HCT116 (cell line): Measurements from ENCODE around the gene GALNT2. TPM values are rescaled to one million over a fixed set of nuclear protein-coding genes. Genes with fewer than 3 reads are reported as not detected.
A peak's percentile ranks its signal among the peaks of the same experiment; 100 is the strongest.

Experiments used
- ATAC-seq: fragments of 200-7000 bp; cut with Tn5 transposase; 2 replicates; pipeline ENCODE4 v1.9.1; 2020; ENCODE audit warnings: mild to moderate bottlenecking, moderate library complexity
- BruUV-seq: library from RNA; stranded (reverse); fragments of 400-500 nt; replicated peaks from 2 replicates; lab custom pipeline; 2021; lab: Mats Ljungman, UMichigan
- CTCF ChIA-PET: fragments of 300-600 bp; sonication (Branson Sonifier 250); formaldehyde crosslinking; loops from one replicate; lab custom pipeline; 2021; ENCODE audit warnings: antibody characterized with exemption; lab: Charles Lee
- POLR2A ChIA-PET: fragments of 300-600, 350-600 bp; sonication (Branson Sonifier 250); formaldehyde crosslinking; loops from one replicate; lab custom pipeline; 2021; ENCODE audit warnings: antibody characterized with exemption; lab: Charles Lee
- RAD21 ChIA-PET, 2 experiments: fragments of 300-600 bp; sonication (Branson Sonifier 250); formaldehyde crosslinking; loops; one replicate each; lab custom pipeline; 2023; ENCODE audit warnings: low total read pairs in 2 of 2; ENCODE audit not compliant: uncharacterized antibody in 2 of 2, unreplicated experiment in 2 of 2, low non-redundant PET in 1 of 2; lab: Charles Lee
- DNase-seq: peaks from one replicate; pipeline ENCODE4 v3.0.0-alpha.2; 2010; ENCODE audit warnings: low read depth, low spot score
- H2AFZ ChIP-seq: fragments of 200-600 bp; shearing (Covaris generic), sonication (generic); 2 replicates; pipeline ENCODE4 v1.6.1; 2017; ENCODE audit warnings: low read depth, mixed run types, mixed read lengths, antibody characterized with exemption, low read length; ENCODE audit not compliant: poor library complexity, severe bottlenecking
- H3K27ac ChIP-seq: 2 replicates; pipeline ENCODE4 v1.5.1; 2012; ENCODE audit warnings: low read depth, low read length
- H3K27me3 ChIP-seq: fragments of 200-600 bp; sonication (generic); 2 replicates; pipeline ENCODE4 v1.6.1; 2016; ENCODE audit warnings: mixed run types, low read length, mixed read lengths; ENCODE audit not compliant: insufficient read depth
- H3K36me3 ChIP-seq, 2 experiments: fragments of 200-500 bp in 1 of 2; fragments of 200-600 bp in 1 of 2; sonication (Bioruptor generic) in 1 of 2; sonication (generic) in 1 of 2; 2 replicates each; pipeline versions ENCODE4 v1.5.1 to v1.6.1; 2014 to 2016; ENCODE audit warnings: low read length in 2 of 2, inconsistent platforms in 1 of 2, mixed read lengths in 1 of 2, mixed run types in 1 of 2; ENCODE audit not compliant: insufficient read depth in 2 of 2, control insufficient read depth in 1 of 2
- H3K4me1 ChIP-seq, 2 experiments: fragments of 200-600 bp in 1 of 2; sonication (generic) in 1 of 2; 2 replicates each; pipeline versions ENCODE4 v1.5.1 to v1.6.1; 2012 to 2017; ENCODE audit warnings: low read length in 2 of 2, inconsistent platforms in 1 of 2, mild to moderate bottlenecking in 1 of 2, mixed read lengths in 1 of 2, mixed run types in 1 of 2, moderate library complexity in 1 of 2; ENCODE audit not compliant: insufficient read depth in 2 of 2, control insufficient read depth in 1 of 2
- H3K4me2 ChIP-seq: fragments of 200-600 bp; sonication (generic); 2 replicates; pipeline ENCODE4 v1.6.1; 2017; ENCODE audit warnings: mixed run types, low read length, mixed read lengths
- H3K4me3 ChIP-seq, 2 experiments: fragments of 200-600 bp in 1 of 2; sonication (generic) in 1 of 2; replicated peaks in 1 of 2; 2 replicates each; pipeline ENCODE4 v1.5.1; 2011 to 2016; ENCODE audit warnings: low read length in 2 of 2, control low read depth in 1 of 2, low read depth in 1 of 2, mild to moderate bottlenecking in 1 of 2, mixed read lengths in 1 of 2, mixed run types in 1 of 2
- H3K79me2 ChIP-seq: fragments of 200-600 bp; sonication (generic); 2 replicates; pipeline ENCODE4 v1.6.1; 2017; ENCODE audit warnings: mild to moderate bottlenecking, mixed run types, low read length, moderate library complexity, mixed read lengths; ENCODE audit not compliant: insufficient read depth
- H3K9ac ChIP-seq: fragments of 200-600 bp; sonication (generic); 2 replicates; pipeline ENCODE4 v1.6.1; 2016; ENCODE audit warnings: low read length, mixed read lengths
- H3K9me2 ChIP-seq: fragments of 200-600 bp; sonication (generic), shearing (Covaris generic); 2 replicates; pipeline ENCODE4 v1.6.1; 2017; ENCODE audit warnings: mixed run types, mild to moderate bottlenecking, moderate library complexity; ENCODE audit not compliant: insufficient read depth
- H3K9me3 ChIP-seq, 2 experiments: fragments of 200-500 bp in 1 of 2; fragments of 200-600 bp in 1 of 2; sonication (Bioruptor generic) in 1 of 2; sonication (generic) in 1 of 2; 2 replicates each; pipeline ENCODE4 v1.6.1; 2014 to 2017; ENCODE audit warnings: low read length in 2 of 2, mixed read lengths in 2 of 2, inconsistent platforms in 1 of 2, low read depth in 1 of 2, mild to moderate bottlenecking in 1 of 2, mixed run types in 1 of 2, moderate library complexity in 1 of 2; ENCODE audit not compliant: control insufficient read depth in 1 of 2, insufficient read depth in 1 of 2
- H4K20me1 ChIP-seq: fragments of 200-600 bp; sonication (generic), shearing (Covaris generic); 2 replicates; pipeline ENCODE4 v1.6.1; 2017; ENCODE audit warnings: mixed run types, mild to moderate bottlenecking, moderate library complexity; ENCODE audit not compliant: insufficient read depth
- ATF3 ChIP-seq: IDR thresholded peaks from 2 replicates; pipeline ENCODE4 v1.6.1; 2012
- CBX3 ChIP-seq: IDR thresholded peaks from 2 replicates; pipeline ENCODE4 v1.6.1; 2012; ENCODE audit warnings: low read depth
- CEBPB ChIP-seq: IDR thresholded peaks from 2 replicates; pipeline ENCODE4 v1.6.1; 2012; ENCODE audit warnings: low read depth
- CTCF ChIP-seq, 3 experiments: fragments of 200-600 bp in 1 of 3; sonication (generic) in 1 of 3; IDR thresholded peaks in 2 of 3; conservative IDR thresholded peaks in 1 of 3; 2 replicates each; pipeline ENCODE4 v1.5.1; 2012 to 2017; ENCODE audit warnings: low read depth in 2 of 3, low read length in 2 of 3, antibody characterized with exemption in 1 of 3, borderline replicate concordance in 1 of 3, control low read depth in 1 of 3, mild to moderate bottlenecking in 1 of 3, mixed read lengths in 1 of 3, mixed run types in 1 of 3, moderate library complexity in 1 of 3; ENCODE audit not compliant: insufficient read depth in 1 of 3
- EGR1 ChIP-seq: IDR thresholded peaks from 2 replicates; pipeline ENCODE4 v1.6.1; 2012; ENCODE audit warnings: low read depth
- EZH2 ChIP-seq: fragments of 200-600 bp; sonication (generic); IDR thresholded peaks from 2 replicates; pipeline ENCODE4 v1.6.1; 2017; ENCODE audit warnings: antibody characterized with exemption, mixed run types
- EZH2phosphoT487 ChIP-seq: fragments of 200-600 bp; IDR thresholded peaks from 2 replicates; pipeline ENCODE4 v1.6.1; 2018; ENCODE audit warnings: antibody characterized with exemption, borderline replicate concordance
- FOSL1 ChIP-seq: IDR thresholded peaks from 2 replicates; pipeline ENCODE4 v1.6.1; 2012; ENCODE audit warnings: low read depth
- POLR2A ChIP-seq: IDR thresholded peaks from 2 replicates; pipeline ENCODE4 v1.7.0; 2011; ENCODE audit warnings: borderline replicate concordance; ENCODE audit not compliant: insufficient read depth, insufficient read length; ENCODE audit errors: extremely low read depth
- POLR2AphosphoS5 ChIP-seq: IDR thresholded peaks from 2 replicates; pipeline ENCODE4 v1.6.1; 2011; ENCODE audit warnings: mild to moderate bottlenecking, low read depth, low read length, moderate library complexity
- RAD21 ChIP-seq: IDR thresholded peaks from 2 replicates; pipeline ENCODE4 v1.6.1; 2012; ENCODE audit warnings: low read depth, mild to moderate bottlenecking
- SIN3A ChIP-seq: IDR thresholded peaks from 2 replicates; pipeline ENCODE4 v1.6.1; 2012; ENCODE audit warnings: low read depth
- SP1 ChIP-seq: IDR thresholded peaks from 2 replicates; pipeline ENCODE4 v1.6.1; 2012; ENCODE audit warnings: low read depth
- TCF7L2 ChIP-seq: IDR thresholded peaks from 2 replicates; pipeline ENCODE4 v1.7.0; 2011; ENCODE audit warnings: borderline replicate concordance, inconsistent platforms; ENCODE audit not compliant: insufficient read depth, insufficient read length; ENCODE audit errors: extremely low read depth
- YY1 ChIP-seq: IDR thresholded peaks from 2 replicates; pipeline ENCODE4 v1.6.1; 2011; ENCODE audit warnings: low read length, low read depth, moderate library complexity, mild to moderate bottlenecking; ENCODE audit not compliant: insufficient replicate concordance; ENCODE audit errors: extremely low read depth
- ZBTB33 ChIP-seq: IDR thresholded peaks from 2 replicates; pipeline ENCODE4 v1.6.1; 2011; ENCODE audit warnings: mild to moderate bottlenecking, low read length, moderate library complexity; ENCODE audit not compliant: insufficient replicate concordance; ENCODE audit errors: extremely low read depth
- ZFX ChIP-seq: fragments of 450-650 bp; IDR thresholded peaks from 2 replicates; pipeline ENCODE4 v1.6.1; 2017
- intact Hi-C: fragments of 100-400 bp; cut with micrococcal nuclease; formaldehyde crosslinking; loops from 2 replicates; pipeline ENCODE4 v1.10.0; 2022
- total RNA-seq: library from RNA; stranded (reverse); gene quantifications from one replicate; pipeline ENCODE4 v1.2.1, GENCODE V29; 2021; ENCODE audit not compliant: unreplicated experiment
- TF ChIP-seq, protein P1 (sequence below): IDR thresholded peaks from 2 replicates; pipeline ENCODE4 v1.6.1; 2012; ENCODE audit warnings: low read depth

GALNT2 gene
- total RNA-seq, 1 experiment from 2014 or later = 40.8 TPM

GRCh38 chr1:230105754-230106625, 39.0 kb downstream of the GALNT2 start:
- ChIA-PET RAD21 (no interaction called here), POLR2A (no interaction called here), CTCF (no interaction called here)
- no peaks in the 10 kb centered on the region for H3K36me3 ChIP-seq
- H3K79me2 ChIP-seq = peaks cover 13% of the 10 kb centered on the region
- intact Hi-C loops = no loop called here
- DNase-seq = peak; percentile 36
- peak overlapping the region; percentile 41 for H3K9ac ChIP-seq
- peak overlapping the region; percentile 60 for H3K27ac ChIP-seq
- H3K4me3 ChIP-seq = peak overlapping the region in 1 of 2 experiments; percentile 39; a peak in 2 of 4 replicates
- H3K27me3 ChIP-seq = no peaks in the 10 kb centered on the region
- no peak overlapping the region for H2AFZ ChIP-seq
- H3K4me1 ChIP-seq = peaks cover 30 to 49% of the 10 kb centered on the region in 2 experiments
- ATAC-seq = peak; percentile 12; the same call in 1 of the 2 replicates
- H3K9me3 ChIP-seq = no peaks in the 10 kb centered on the region
- BruUV-seq = no TSS peak
- H3K4me2 ChIP-seq = peak overlapping the region; percentile 77
- no peaks in the 10 kb centered on the region for H4K20me1 ChIP-seq
- no peaks in the 10 kb centered on the region for H3K9me2 ChIP-seq
- no peak for TF ChIP-seq CTCF (IDR thresholded peaks at IDR 0.05 in 2 of 3, conservative IDR thresholded peaks at IDR 0.05 in 1 of 3; ENCODE audit: borderline replicate concordance in 1 of 3, insufficient read depth in 1 of 3, low read depth in 2 of 3, low read length in 2 of 3)
- no peak for TF ChIP-seq EZH2
- peak; percentile 39; the same call in 1 of the 2 replicates for TF ChIP-seq SIN3A
- no peak for TF ChIP-seq ZBTB33
- TF ChIP-seq ZFX = no peak
- no peak for TF ChIP-seq EGR1
- TF ChIP-seq SP1 = peak; percentile 83
- peak; percentile 62; the same call in 1 of the 2 replicates for TF ChIP-seq ATF3
- TF ChIP-seq YY1 = no peak
- TF ChIP-seq RAD21 = 0 out of 2 replicates have a peak, but pooled peaks have one; percentile 10
- TF ChIP-seq EZH2phosphoT487 = no peak
- TF ChIP-seq, protein P1, sequence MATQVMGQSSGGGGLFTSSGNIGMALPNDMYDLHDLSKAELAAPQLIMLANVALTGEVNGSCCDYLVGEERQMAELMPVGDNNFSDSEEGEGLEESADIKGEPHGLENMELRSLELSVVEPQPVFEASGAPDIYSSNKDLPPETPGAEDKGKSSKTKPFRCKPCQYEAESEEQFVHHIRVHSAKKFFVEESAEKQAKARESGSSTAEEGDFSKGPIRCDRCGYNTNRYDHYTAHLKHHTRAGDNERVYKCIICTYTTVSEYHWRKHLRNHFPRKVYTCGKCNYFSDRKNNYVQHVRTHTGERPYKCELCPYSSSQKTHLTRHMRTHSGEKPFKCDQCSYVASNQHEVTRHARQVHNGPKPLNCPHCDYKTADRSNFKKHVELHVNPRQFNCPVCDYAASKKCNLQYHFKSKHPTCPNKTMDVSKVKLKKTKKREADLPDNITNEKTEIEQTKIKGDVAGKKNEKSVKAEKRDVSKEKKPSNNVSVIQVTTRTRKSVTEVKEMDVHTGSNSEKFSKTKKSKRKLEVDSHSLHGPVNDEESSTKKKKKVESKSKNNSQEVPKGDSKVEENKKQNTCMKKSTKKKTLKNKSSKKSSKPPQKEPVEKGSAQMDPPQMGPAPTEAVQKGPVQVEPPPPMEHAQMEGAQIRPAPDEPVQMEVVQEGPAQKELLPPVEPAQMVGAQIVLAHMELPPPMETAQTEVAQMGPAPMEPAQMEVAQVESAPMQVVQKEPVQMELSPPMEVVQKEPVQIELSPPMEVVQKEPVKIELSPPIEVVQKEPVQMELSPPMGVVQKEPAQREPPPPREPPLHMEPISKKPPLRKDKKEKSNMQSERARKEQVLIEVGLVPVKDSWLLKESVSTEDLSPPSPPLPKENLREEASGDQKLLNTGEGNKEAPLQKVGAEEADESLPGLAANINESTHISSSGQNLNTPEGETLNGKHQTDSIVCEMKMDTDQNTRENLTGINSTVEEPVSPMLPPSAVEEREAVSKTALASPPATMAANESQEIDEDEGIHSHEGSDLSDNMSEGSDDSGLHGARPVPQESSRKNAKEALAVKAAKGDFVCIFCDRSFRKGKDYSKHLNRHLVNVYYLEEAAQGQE = no peak
- TF ChIP-seq TCF7L2 = peak; percentile 17
- TF ChIP-seq CEBPB = peak; percentile 99
- peak; percentile 75 for TF ChIP-seq FOSL1
- peak; percentile 75 for TF ChIP-seq CBX3
- TF ChIP-seq POLR2AphosphoS5 = peak; percentile 29; the same call in 1 of the 2 replicates
- no peak for TF ChIP-seq POLR2A
